GM12873 (cell line): ENCODE results near the gene POLRMT.

Source experiments
- TF ChIP-seq, protein P1 (sequence below): IDR thresholded peaks from 2 replicates; pipeline ENCODE4 v1.5.1; 2012; ENCODE audit warnings: low read depth, mild to moderate bottlenecking, moderate library complexity, low read length, control low read depth; ENCODE audit not compliant: insufficient read depth; ENCODE audit errors: missing control alignments

Gene POLRMT

DNA sequence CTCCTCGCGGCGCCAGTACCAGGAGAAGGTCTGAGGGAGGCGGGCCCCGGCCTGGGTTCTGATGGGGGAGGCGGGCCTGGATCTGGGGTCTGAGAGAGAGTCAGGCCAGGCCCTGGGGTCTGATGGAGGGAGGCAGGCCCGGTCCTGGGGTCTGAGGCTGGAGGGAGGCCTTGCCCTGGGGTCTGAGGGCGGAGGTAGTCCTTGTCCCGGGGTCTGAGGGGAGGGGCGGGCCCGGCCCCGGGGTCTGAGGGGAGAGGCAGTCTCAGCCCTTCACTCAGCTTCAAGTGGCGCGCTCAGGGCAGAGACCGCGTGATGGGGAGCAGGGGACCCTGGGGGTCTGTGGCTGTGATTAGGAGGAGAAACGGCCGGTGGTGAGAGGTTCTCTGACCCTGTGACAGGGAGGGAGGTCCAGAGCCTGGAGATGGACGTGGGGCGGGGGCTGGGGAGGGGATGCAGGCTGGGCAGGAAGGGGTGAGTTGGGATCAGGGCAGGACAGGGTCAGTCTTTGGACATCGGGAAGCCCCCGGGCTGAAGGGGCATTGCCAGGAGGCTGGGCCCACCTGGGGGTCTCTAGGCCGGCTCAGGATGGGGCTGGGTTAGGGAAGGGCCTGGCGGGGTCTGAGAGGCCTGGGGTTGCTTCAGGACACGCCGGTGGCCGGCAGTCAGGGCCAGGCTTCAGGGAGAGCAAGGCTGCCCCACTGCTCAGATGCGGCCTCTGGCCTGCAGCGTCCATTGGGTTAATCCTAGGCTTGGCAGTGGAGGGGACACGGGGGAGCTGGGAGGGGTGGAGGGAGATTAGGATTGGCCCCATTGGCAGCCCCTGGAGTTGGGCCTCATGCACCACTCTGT, 25.0 kb downstream of the POLRMT start:
- TF ChIP-seq, protein P1, sequence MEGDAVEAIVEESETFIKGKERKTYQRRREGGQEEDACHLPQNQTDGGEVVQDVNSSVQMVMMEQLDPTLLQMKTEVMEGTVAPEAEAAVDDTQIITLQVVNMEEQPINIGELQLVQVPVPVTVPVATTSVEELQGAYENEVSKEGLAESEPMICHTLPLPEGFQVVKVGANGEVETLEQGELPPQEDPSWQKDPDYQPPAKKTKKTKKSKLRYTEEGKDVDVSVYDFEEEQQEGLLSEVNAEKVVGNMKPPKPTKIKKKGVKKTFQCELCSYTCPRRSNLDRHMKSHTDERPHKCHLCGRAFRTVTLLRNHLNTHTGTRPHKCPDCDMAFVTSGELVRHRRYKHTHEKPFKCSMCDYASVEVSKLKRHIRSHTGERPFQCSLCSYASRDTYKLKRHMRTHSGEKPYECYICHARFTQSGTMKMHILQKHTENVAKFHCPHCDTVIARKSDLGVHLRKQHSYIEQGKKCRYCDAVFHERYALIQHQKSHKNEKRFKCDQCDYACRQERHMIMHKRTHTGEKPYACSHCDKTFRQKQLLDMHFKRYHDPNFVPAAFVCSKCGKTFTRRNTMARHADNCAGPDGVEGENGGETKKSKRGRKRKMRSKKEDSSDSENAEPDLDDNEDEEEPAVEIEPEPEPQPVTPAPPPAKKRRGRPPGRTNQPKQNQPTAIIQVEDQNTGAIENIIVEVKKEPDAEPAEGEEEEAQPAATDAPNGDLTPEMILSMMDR = no peak

DNA sequence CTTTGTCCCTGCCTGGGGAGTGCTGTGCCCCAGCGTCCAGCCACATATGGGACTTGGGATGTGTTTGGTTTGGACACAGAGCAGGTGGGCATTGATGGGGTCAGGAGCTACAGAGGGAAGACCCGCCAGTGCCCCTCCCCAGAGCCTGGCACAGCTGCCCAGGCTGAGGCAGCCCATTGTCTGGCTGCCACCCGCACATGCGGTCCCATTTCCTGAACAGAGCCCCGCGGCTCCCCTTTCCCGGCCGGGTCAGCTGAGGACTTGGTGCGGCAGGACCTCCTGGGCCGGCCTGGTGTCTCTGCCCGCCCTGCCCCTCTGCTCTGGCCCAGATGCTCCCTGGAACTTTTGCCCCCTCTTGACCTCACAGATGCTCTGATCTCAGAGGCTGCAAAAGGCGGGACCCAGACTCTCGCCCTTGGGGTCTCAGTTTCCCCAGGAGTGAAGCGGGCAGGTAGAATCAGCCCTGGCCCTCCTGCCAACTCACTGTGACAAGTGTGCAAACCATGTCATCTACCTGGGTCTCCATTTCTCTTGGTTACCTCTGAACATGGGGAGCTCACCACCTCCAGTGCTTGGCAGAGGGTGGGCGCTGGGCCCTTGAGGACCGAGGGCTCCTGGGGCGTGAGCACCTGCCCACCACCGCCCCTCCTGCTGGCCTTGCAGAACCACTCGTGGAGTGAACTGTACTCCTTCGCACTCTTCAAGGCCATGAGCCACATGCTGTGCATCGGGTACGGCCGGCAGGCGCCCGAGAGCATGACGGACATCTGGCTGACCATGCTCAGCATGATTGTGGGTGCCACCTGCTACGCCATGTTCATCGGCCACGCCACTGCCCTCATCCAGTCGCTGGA, 25.8 kb downstream of the POLRMT start:
- TF ChIP-seq, protein P1 = no peak

DNA sequence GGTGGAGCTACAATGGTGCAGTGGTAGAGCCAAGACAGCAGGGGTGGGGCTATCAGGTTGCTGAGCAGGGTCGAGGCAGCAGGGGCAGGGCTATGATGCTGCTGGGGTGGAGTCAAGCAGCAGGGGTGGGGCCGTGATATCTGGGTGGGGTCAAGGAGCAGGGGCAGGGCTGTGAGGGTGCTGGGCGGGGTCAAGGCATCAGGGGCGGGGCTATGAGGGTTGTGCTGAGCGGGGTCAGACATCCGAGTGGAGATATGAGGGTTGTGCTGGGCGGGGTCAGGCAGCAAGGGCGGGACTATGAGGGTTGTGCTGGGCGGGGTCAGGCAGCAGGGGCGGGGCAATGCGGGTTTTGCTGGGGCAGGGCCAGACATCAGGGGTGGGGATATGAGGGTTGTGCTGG, 29.0 kb downstream of the POLRMT start:
- TF ChIP-seq, protein P1 = no peak

DNA sequence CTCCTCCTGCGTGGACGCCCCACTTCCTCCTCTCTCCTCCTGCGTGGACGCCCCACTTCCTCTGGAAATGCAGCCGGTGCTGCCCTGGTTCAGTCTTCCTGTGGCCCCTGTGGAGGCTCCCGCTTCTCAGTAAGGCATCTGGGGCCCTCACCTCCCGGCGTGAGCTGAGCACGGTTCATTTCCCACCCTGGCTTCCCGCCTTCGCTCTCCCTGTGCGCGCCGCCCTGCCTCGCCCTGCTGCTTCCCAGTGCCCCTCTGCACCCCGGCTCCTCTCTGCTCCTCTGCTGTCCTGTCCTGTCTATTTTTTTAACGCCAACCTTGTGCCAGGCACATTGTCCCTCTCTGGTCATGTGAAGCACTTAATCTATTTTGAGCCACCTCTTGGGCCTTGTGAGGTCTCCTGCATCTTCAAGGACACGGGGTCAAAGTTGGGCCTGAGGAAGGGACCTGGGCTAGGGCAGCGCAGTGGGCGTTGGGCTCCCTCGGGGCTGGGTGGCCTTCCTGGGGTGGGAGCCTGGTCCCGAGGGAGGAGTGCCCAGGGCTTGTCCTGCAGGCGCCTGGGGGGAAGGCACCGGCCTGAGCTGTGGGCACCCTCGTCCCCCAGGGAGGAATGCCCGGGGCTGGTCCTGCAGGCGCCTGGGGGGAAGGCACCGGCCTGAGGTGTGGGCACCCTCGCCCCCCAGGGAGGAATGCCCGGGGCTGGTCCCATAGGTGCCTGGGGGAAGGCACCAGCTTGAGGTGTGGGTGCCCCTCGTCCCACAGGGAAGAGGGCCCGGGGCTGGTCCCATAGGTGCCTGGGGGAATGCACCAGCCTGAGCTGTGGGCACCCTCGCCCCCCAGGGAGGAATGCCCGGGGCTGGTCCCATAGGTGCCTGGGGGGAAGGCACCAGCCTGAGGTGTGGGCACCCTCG, 30.7 kb downstream of the POLRMT start:
- TF ChIP-seq, protein P1 = no peak

DNA sequence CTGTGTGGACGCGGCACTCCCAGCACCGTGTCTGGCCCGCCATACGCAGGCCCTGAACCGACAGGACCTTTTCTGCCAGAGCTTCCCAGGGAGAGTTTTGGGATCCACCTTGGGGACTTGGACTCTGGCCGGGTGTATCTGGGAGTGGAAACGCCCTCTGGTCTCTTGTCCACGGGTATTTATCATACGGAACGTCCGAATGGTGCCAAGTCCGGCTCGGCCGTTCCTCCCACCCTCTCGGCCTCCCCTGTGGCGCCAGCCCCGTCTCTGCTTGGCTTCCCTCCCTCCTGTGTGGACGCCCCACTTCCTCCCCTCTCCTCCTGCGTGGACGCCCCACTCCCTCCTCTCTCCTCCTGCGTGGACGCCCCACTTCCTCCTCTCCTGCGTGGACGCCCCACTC, 31.5 kb downstream of the POLRMT start:
- TF ChIP-seq, protein P1 = no peak

DNA sequence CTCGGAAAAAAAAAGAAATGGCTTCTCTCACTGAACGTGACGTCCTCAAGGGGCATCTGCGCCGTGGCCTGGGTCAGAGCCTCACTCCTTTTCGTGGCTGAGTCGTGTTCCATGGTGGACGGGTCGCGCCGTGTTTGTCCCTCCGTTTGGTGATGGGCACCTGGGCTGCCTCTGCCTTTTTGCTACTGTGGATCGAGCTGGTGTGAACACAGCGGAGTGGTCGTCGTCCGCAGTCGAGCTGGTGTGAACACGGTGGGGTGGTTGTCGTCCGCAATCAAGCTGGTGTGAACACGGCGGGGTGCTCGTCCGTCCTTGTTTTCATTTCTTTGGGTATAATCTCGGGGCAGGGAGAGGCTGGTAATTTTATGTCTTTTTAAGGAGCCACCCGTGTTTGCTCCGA, 32.0 kb downstream of the POLRMT start:
- TF ChIP-seq, protein P1 = no peak
